C1 segment of cervical spinal cord (tissue), 14 donors: ENCODE results near the gene MYH13.

Experiments
- DNase-seq, 14 donors: peaks; one replicate each; lab custom pipeline; 2025; lab: John Stamatoyannopoulos, UW

MYH13 gene

GRCh38 chr17:10251212-10251948 lies 121.4 kb downstream of the MYH13 start:
- peak in 2 of 14 donors; percentile 4 to 14 for DNase-seq
